Gastrocnemius medialis (tissue), 4 donors: Measurements from ENCODE around the gene BCL2L1. TPM values are rescaled to one million over a fixed set of nuclear protein-coding genes. Genes with fewer than 3 reads are reported as not detected.

Experiments used
- ATAC-seq, 2 donors: fragments of 150-250 bp; one replicate each; pipeline ENCODE4 v1.9.1; 2016
- DNase-seq, 2 donors: peaks; one replicate each; pipeline ENCODE4 v3.0.0-alpha.2; 2019
- H3K27ac ChIP-seq, 4 donors: fragments of 200-600 bp; sonication (generic); 1 replicate in 1 of 4; 2 replicates in 3 of 4; pipeline ENCODE4 v1.5.1; 2016 to 2018; ENCODE audit warnings: mild to moderate bottlenecking in 2 of 4, moderate library complexity in 1 of 4
- H3K27me3 ChIP-seq, 3 donors: fragments of 200-600 bp; sonication (generic) in 2 of 3; 1 replicate in 1 of 3; 2 replicates in 2 of 3; pipeline versions ENCODE4 v1.5.1 to v1.6.0; 2016 to 2019; ENCODE audit warnings: mild to moderate bottlenecking in 1 of 3, moderate library complexity in 1 of 3
- H3K36me3 ChIP-seq, 2 donors: fragments of 200-600 bp; sonication (generic) in 1 of 2; one replicate each; pipeline ENCODE4 v1.5.1; 2017 to 2018
- H3K4me1 ChIP-seq, 2 donors: fragments of 200-600 bp; sonication (generic) in 1 of 2; one replicate each; pipeline ENCODE4 v1.5.1; 2016 to 2017; ENCODE audit warnings: mild to moderate bottlenecking in 2 of 2
- H3K4me3 ChIP-seq, 4 donors: fragments of 200-600 bp; sonication (generic) in 3 of 4; 1 replicate in 1 of 4; 2 replicates in 3 of 4; pipeline ENCODE4 v1.5.1; 2016 to 2019; ENCODE audit warnings: mild to moderate bottlenecking in 2 of 4
- H3K9me3 ChIP-seq, 3 donors: fragments of 200-600 bp; sonication (generic) in 2 of 3; 1 replicate in 1 of 3; 2 replicates in 2 of 3; pipeline ENCODE4 v1.5.1; 2016 to 2019
- POLR2A ChIP-seq, 2 donors: fragments of 450-650 bp; IDR thresholded peaks; one replicate each; pipeline ENCODE4 v1.6.1; 2017; ENCODE audit warnings: antibody characterized with exemption in 2 of 2, mild to moderate bottlenecking in 2 of 2, moderate library complexity in 2 of 2
- in situ Hi-C, 4 donors: fragments of 200-750 bp; cut with MboI; loops; one replicate each; pipeline versions ENCODE4 v1.15.0 to v1.8.0; 2017; ENCODE audit warnings: low sequenced_read_pairs in 4 of 4
- intact Hi-C: fragments of 100-400 bp; cut with DNase I; formaldehyde crosslinking; loops from one replicate; pipeline ENCODE4 v1.15.1; 2023; ENCODE audit warnings: low total_unique reads
- total RNA-seq, 4 donors: library from RNA; depleted of rRNA; stranded (reverse); fragments of >200 nt; gene quantifications; one replicate each; pipeline versions ENCODE4 v1.1.0 to v1.2.3, GENCODE V29; 2016
- TF ChIP-seq, protein P1 (sequence below), 5 experiments: fragments of 450-650 bp in 3 of 5; fragments of 200-600 bp in 2 of 5; sonication (generic) in 2 of 5; IDR thresholded peaks in 4 of 5; conservative IDR thresholded peaks in 1 of 5; 1 replicate in 4 of 5; 2 replicates in 1 of 5; pipeline ENCODE4 v1.5.1; 2016 to 2019; ENCODE audit warnings: antibody characterized with exemption in 5 of 5, mild to moderate bottlenecking in 3 of 5, moderate library complexity in 3 of 5

BCL2L1 gene
- total RNA-seq, 4 donors from 2014 or later, result 41.5 to 87.8 (median 55.3) TPM

DNA sequence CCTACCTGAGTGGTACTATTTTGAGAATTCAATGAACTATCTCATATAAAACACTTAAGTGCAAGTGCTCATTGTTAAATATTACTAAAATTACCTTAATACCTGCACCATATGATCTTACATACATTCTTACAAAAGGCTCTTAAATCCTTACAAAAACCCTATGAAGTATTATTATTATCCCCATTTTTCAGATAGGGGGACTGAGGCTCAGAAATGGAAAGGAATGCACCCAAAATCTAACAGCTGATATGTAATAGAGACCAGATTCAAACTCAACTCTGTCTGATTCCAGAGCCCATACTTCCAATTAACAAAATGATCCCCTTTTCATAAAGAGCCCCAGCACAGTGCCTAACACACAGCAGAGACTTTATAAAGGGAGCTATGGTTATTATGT is 17.5 kb downstream of the BCL2L1 start:
- peaks cover 78 to 86% of the 10 kb centered on the region in 2 donors for H3K4me1 ChIP-seq
- ATAC-seq (no peak), DNase-seq (no peak)
- peak overlapping the region; percentile 97 to 98 (median 97) for H3K27ac ChIP-seq
- no peaks in the 10 kb centered on the region for H3K9me3 ChIP-seq
- H3K36me3 ChIP-seq, result peaks cover 0 to 7% of the 10 kb centered on the region in 2 donors
- TF ChIP-seq, protein P1, sequence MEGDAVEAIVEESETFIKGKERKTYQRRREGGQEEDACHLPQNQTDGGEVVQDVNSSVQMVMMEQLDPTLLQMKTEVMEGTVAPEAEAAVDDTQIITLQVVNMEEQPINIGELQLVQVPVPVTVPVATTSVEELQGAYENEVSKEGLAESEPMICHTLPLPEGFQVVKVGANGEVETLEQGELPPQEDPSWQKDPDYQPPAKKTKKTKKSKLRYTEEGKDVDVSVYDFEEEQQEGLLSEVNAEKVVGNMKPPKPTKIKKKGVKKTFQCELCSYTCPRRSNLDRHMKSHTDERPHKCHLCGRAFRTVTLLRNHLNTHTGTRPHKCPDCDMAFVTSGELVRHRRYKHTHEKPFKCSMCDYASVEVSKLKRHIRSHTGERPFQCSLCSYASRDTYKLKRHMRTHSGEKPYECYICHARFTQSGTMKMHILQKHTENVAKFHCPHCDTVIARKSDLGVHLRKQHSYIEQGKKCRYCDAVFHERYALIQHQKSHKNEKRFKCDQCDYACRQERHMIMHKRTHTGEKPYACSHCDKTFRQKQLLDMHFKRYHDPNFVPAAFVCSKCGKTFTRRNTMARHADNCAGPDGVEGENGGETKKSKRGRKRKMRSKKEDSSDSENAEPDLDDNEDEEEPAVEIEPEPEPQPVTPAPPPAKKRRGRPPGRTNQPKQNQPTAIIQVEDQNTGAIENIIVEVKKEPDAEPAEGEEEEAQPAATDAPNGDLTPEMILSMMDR (IDR thresholded peaks at IDR 0.05 in 4 of 5, conservative IDR thresholded peaks at IDR 0.05 in 1 of 5), result no peak
- TF ChIP-seq POLR2A (IDR thresholded peaks at IDR 0.05), result no peak
- intact Hi-C loops (no loop called here), in situ Hi-C loops (no loop called here)
- no peak overlapping the region for H3K4me3 ChIP-seq
- no peaks in the 10 kb centered on the region for H3K27me3 ChIP-seq

DNA sequence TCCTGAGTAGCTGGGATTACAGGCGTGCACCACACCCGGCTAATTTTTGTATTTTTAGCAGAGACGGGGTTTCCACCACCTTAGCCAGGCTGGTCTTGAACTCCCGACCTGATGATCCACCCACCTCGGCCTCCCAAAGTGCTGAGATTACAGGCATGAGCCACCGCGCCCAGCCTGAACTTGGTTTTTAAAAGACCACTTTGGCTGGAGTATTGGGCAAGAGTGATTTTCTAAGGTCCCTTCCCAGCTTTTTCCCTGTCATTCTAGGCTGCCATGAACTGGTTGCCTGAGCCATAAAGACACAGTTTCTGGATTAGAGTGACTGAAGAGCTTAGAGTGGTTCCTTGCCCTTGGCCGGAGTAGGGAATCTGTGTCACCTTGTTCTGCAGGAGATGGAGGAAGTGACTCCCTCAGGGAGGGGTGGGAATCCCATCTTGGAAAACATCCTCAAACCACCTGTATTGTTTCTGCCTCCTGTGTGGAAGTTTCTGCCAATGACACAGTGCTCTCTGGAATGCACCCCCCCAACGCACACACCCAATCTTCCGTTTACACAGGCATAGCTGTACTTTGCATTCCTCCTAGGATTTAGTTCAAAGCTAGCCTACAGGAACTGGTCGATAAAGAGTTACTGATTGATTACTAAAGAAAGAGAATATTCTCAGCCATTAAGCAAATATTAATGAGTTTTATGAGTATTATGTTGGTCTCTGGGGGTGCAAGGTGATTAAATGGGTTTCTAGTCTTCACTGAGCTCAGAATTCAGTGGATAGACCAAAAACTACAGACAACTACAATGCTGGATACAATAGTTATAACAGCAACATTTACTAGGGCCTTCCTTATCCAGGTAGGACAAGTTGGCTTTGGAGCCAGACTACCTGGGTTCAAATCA is 18.2 kb downstream of the BCL2L1 start:
- Histone ChIP-seq H3K4me1 (peaks cover 78 to 86% of the 10 kb centered on the region in 2 donors), H3K9me3 (no peaks in the 10 kb centered on the region), H3K27ac (peak overlapping the region; percentile 97 to 98 (median 97)), H3K36me3 (peaks cover 0 to 7% of the 10 kb centered on the region in 2 donors), H3K4me3 (no peak overlapping the region), H3K27me3 (no peaks in the 10 kb centered on the region)
- ATAC-seq, result no peak
- in situ Hi-C loops (no loop called here), intact Hi-C loops (no loop called here)
- TF ChIP-seq, protein P1 (IDR thresholded peaks at IDR 0.05 in 4 of 5, conservative IDR thresholded peaks at IDR 0.05 in 1 of 5), result no peak
- no peak for DNase-seq

DNA sequence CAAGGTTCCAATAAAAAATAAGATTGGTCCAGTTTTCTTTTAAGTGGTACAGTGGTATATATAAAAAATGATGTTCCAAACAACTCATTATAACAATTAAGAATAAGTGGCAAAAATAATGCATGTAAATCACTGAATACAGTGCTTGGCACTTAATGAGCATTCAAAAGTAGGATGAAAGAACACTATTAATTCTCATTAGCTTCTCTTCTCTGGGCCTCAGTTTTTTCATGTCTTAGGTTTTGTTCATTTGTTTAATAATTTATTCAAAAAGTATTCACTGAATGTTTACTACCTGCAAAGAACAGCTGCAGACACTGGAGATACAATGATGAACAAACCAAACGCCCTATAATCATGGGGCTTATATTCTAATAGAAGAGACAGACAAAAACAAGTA is 21.1 kb downstream of the BCL2L1 start:
- H3K27ac ChIP-seq, result peak overlapping the region; percentile 86 to 93 (median 90)
- no peak overlapping the region for H3K4me3 ChIP-seq
- intact Hi-C loops, result no loop called here
- H3K36me3 ChIP-seq, result no peaks in the 10 kb centered on the region
- DNase-seq, result no peak
- TF ChIP-seq POLR2A (IDR thresholded peaks at IDR 0.05), result no peak
- TF ChIP-seq, protein P1 (IDR thresholded peaks at IDR 0.05 in 4 of 5, conservative IDR thresholded peaks at IDR 0.05 in 1 of 5), result no peak
- no peaks in the 10 kb centered on the region for H3K27me3 ChIP-seq
- in situ Hi-C loops, result no loop called here
- no peak for ATAC-seq
- no peaks in the 10 kb centered on the region for H3K9me3 ChIP-seq
- H3K4me1 ChIP-seq, result peaks cover 74 to 86% of the 10 kb centered on the region in 2 donors

DNA sequence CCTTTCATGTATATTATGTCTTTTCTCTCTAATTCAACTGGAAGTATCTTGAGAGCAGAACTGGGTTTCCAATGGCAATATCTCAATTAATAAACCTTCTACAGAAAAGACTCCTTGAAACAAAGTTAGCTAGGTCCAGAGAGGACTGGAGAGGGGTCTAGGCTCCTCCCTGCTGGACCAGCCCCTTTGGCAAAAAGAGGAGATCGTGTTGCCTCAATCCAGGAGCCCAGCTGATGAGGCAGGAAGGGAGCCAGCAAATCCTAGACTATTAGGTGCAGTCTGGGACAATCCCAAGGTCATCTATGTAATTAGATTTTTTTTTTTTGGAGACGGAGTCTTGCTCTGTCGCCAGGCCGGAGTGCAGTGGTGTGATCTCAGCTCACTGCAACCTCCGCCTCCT is 21.9 kb downstream of the BCL2L1 start:
- Histone ChIP-seq H3K4me1 (peaks cover 74 to 86% of the 10 kb centered on the region in 2 donors), H3K27ac (peak overlapping the region; percentile 86 to 93 (median 90)), H3K27me3 (no peaks in the 10 kb centered on the region), H3K4me3 (no peak overlapping the region), H3K36me3 (no peaks in the 10 kb centered on the region), H3K9me3 (no peaks in the 10 kb centered on the region)
- no peak for TF ChIP-seq POLR2A (IDR thresholded peaks at IDR 0.05)
- TF ChIP-seq, protein P1 (IDR thresholded peaks at IDR 0.05 in 4 of 5, conservative IDR thresholded peaks at IDR 0.05 in 1 of 5), result no peak
- in situ Hi-C loops, result no loop called here
- no peak for ATAC-seq
- intact Hi-C loops, result no loop called here
- DNase-seq, result peak in 1 of 2 donors; percentile 34
